Measurements from ENCODE around the gene LRRN4.

DNA sequence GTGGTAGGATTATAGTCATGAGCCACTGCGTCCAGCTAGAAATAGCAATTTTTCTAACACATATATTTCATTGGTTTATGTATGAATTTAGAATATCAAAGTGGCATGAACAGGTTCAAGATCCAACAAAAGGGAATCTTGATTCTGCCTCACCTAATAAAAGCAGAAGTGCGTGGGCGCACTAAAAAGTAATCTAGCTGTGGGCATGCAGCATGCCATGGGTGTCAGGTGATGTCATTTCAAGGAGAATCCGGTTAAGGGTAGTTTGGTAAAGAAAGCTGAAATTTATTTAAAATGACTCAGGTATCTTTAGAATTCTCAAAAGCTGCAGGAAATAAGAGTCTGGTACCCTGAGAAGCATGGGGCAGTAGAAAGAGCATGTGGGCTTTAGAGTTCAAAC is 17.6 kb downstream of the LRRN4 start:
- TF ChIP-seq POLR2A (IDR thresholded peaks at IDR 0.05; ENCODE audit: low read length): no peak
- TF ChIP-seq, protein P1, sequence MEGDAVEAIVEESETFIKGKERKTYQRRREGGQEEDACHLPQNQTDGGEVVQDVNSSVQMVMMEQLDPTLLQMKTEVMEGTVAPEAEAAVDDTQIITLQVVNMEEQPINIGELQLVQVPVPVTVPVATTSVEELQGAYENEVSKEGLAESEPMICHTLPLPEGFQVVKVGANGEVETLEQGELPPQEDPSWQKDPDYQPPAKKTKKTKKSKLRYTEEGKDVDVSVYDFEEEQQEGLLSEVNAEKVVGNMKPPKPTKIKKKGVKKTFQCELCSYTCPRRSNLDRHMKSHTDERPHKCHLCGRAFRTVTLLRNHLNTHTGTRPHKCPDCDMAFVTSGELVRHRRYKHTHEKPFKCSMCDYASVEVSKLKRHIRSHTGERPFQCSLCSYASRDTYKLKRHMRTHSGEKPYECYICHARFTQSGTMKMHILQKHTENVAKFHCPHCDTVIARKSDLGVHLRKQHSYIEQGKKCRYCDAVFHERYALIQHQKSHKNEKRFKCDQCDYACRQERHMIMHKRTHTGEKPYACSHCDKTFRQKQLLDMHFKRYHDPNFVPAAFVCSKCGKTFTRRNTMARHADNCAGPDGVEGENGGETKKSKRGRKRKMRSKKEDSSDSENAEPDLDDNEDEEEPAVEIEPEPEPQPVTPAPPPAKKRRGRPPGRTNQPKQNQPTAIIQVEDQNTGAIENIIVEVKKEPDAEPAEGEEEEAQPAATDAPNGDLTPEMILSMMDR (IDR thresholded peaks at IDR 0.05): no peak
- TF ChIP-seq MYC (IDR thresholded peaks at IDR 0.05; ENCODE audit: borderline replicate concordance, low read length): no peak
- no peak for TF ChIP-seq EP300 (IDR thresholded peaks at IDR 0.05)
- no peak for TF ChIP-seq CEBPB (IDR thresholded peaks at IDR 0.05)
- TF ChIP-seq, protein P2, sequence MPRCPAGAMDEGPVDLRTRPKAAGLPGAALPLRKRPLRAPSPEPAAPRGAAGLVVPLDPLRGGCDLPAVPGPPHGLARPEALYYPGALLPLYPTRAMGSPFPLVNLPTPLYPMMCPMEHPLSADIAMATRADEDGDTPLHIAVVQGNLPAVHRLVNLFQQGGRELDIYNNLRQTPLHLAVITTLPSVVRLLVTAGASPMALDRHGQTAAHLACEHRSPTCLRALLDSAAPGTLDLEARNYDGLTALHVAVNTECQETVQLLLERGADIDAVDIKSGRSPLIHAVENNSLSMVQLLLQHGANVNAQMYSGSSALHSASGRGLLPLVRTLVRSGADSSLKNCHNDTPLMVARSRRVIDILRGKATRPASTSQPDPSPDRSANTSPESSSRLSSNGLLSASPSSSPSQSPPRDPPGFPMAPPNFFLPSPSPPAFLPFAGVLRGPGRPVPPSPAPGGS (IDR thresholded peaks at IDR 0.05): no peak
- TF ChIP-seq, protein P3, sequence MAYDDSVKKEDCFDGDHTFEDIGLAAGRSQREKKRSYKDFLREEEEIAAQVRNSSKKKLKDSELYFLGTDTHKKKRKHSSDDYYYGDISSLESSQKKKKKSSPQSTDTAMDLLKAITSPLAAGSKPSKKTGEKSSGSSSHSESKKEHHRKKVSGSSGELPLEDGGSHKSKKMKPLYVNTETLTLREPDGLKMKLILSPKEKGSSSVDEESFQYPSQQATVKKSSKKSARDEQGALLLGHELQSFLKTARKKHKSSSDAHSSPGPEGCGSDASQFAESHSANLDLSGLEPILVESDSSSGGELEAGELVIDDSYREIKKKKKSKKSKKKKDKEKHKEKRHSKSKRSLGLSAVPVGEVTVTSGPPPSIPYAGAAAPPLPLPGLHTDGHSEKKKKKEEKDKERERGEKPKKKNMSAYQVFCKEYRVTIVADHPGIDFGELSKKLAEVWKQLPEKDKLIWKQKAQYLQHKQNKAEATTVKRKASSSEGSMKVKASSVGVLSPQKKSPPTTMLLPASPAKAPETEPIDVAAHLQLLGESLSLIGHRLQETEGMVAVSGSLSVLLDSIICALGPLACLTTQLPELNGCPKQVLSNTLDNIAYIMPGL (CRISPR knock-in tag; IDR thresholded peaks at IDR 0.05; ENCODE audit: borderline replicate concordance): no peak
- TF ChIP-seq, protein P4, sequence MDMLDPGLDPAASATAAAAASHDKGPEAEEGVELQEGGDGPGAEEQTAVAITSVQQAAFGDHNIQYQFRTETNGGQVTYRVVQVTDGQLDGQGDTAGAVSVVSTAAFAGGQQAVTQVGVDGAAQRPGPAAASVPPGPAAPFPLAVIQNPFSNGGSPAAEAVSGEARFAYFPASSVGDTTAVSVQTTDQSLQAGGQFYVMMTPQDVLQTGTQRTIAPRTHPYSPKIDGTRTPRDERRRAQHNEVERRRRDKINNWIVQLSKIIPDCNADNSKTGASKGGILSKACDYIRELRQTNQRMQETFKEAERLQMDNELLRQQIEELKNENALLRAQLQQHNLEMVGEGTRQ (IDR thresholded peaks at IDR 0.05): no peak
- no peak for TF ChIP-seq KDM5A (IDR thresholded peaks at IDR 0.05)
- no peak for TF ChIP-seq ZSCAN20 (CRISPR knock-in tag; IDR thresholded peaks at IDR 0.05)
- no peak for TF ChIP-seq BHLHE40 (IDR thresholded peaks at IDR 0.05; ENCODE audit: low read depth, low read length)

Measured in A549 (cell line).